NCI-H1417 treated with DMSO at 0.1 percent for 48 hours (cell line): ENCODE results near the gene FGF22.

Source experiments
- DNase-seq: peaks from one replicate; lab custom pipeline; 2025; lab: John Stamatoyannopoulos, UW

FGF22 gene

GRCh38 chr19:680287-681028 lies 40.8 kb downstream of the FGF22 start:
- peak; percentile 92 for DNase-seq

GRCh38 chr19:681029-682019 lies 41.6 kb downstream of the FGF22 start:
- no peak for DNase-seq

- no peak for DNase-seq
Measured at GRCh38 chr19:682678-683320, 43.1 kb downstream of the FGF22 start.

- no peak for DNase-seq
Measured at GRCh38 chr19:685454-685931, 45.8 kb downstream of the FGF22 start.

GRCh38 chr19:686589-687297 lies 47.1 kb downstream of the FGF22 start:
- no peak for DNase-seq

- DNase-seq = no peak
Measured at GRCh38 chr19:687569-688166, 48.0 kb downstream of the FGF22 start.

GRCh38 chr19:688214-688613 lies 48.5 kb downstream of the FGF22 start:
- DNase-seq = no peak

- no peak for DNase-seq
Measured at GRCh38 chr19:688992-689391, 49.3 kb downstream of the FGF22 start.

GRCh38 chr19:690203-690602 lies 50.5 kb downstream of the FGF22 start:
- DNase-seq = no peak
